ENCODE measurements around the gene TBCB.

DNA sequence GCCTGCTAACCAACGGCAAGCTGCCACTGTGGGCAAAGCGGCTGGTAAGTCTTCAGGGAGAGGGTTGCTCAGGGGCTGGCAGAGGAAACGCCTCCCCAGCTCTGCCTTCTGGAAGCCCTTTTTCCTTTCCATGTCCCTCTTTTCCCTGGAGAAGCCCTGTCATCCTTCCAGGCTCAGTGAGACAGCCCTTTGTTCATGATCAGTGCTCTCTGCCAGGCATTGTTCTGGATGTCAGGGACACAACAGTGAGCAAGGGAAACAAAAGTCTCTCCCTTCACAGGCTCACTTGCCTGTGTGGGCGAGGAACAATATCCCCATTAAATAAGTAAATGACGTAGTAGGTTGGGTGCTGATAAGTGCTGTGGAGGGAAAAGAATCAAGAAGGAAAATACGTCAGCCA, 18.2 kb upstream of the TBCB start:
- TF ChIP-seq, protein P1, sequence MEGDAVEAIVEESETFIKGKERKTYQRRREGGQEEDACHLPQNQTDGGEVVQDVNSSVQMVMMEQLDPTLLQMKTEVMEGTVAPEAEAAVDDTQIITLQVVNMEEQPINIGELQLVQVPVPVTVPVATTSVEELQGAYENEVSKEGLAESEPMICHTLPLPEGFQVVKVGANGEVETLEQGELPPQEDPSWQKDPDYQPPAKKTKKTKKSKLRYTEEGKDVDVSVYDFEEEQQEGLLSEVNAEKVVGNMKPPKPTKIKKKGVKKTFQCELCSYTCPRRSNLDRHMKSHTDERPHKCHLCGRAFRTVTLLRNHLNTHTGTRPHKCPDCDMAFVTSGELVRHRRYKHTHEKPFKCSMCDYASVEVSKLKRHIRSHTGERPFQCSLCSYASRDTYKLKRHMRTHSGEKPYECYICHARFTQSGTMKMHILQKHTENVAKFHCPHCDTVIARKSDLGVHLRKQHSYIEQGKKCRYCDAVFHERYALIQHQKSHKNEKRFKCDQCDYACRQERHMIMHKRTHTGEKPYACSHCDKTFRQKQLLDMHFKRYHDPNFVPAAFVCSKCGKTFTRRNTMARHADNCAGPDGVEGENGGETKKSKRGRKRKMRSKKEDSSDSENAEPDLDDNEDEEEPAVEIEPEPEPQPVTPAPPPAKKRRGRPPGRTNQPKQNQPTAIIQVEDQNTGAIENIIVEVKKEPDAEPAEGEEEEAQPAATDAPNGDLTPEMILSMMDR (conservative IDR thresholded peaks at IDR 0.05 in 1 of 2, IDR thresholded peaks at IDR 0.05 in 1 of 2; ENCODE audit: extremely low read depth in 1 of 2, insufficient read depth in 1 of 2, low read depth in 1 of 2, low read length in 2 of 2), result no peak
- no peak for TF ChIP-seq EZH2 (IDR thresholded peaks at IDR 0.05; ENCODE audit: borderline replicate concordance, low read length)
